ENCODE data around the gene PDE4DIP. TPM values are rescaled to one million over a fixed set of nuclear protein-coding genes. Genes with fewer than 3 reads are reported as not detected.

The PDE4DIP gene
- total RNA-seq, 2 experiments from 2014 or later: 19.6 to 19.8 TPM

Other genes with a start within 250 kb of the PDE4DIP start
- gene NBPF14, start 248.4 kb upstream of the PDE4DIP start, total RNA-seq: 10 to 100 TPM; 11.5 to 13.2 TPM
- not detected for gene NUDT4B, start 95.7 kb upstream of the PDE4DIP start, total RNA-seq